Mucosa of gallbladder (tissue), 1 donor: ENCODE data around the gene GID4. TPM values are rescaled to one million over a fixed set of nuclear protein-coding genes. Genes with fewer than 3 reads are reported as not detected.

ENCODE experiments used
- DNase-seq: peaks from one replicate; pipeline ENCODE4 v3.0.0-alpha.2; 2020; ENCODE audit warnings: low spot score
- total RNA-seq: library from RNA; stranded (reverse); gene quantifications from one replicate; pipeline ENCODE4 v1.2.1, GENCODE V29; 2021
- donor health status: DM: no; HTN: no; CAD: no.

GID4 gene
- total RNA-seq, 1 donor from 2014 or later: 12.0 TPM

- no peak for DNase-seq
These were observed 62.6 kb downstream of the GID4 start for GRCh38 chr17:18101828-18102227.

- no peak for DNase-seq
These were observed 63.4 kb downstream of the GID4 start for GRCh38 chr17:18102640-18103039.

DNA sequence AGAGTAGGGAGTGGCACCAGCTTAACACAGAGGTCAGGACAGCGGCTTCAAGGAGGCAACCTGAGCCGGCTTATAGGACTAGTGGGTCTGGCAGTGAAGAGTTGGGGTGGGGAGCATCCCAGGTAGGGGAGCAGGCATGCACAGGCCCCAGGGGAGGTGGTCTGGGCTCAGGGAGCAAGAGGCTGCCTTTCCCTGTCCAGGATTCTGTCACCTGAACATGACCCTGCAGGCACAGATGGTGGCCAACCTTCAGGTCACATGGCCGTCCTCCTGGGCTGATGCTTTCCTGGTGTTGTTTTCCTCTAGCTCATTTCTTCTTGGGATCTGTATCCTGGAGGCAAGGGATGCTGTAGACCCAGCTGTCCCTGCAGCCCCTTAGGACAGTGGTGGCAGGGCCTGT lies 65.8 kb downstream of the GID4 start:
- DNase-seq: no peak

GRCh38 chr17:18105595-18105994 lies 66.4 kb downstream of the GID4 start:
- no peak for DNase-seq

- DNase-seq: no peak
These were observed 67.0 kb downstream of the GID4 start for GRCh38 chr17:18106211-18106610.

DNA sequence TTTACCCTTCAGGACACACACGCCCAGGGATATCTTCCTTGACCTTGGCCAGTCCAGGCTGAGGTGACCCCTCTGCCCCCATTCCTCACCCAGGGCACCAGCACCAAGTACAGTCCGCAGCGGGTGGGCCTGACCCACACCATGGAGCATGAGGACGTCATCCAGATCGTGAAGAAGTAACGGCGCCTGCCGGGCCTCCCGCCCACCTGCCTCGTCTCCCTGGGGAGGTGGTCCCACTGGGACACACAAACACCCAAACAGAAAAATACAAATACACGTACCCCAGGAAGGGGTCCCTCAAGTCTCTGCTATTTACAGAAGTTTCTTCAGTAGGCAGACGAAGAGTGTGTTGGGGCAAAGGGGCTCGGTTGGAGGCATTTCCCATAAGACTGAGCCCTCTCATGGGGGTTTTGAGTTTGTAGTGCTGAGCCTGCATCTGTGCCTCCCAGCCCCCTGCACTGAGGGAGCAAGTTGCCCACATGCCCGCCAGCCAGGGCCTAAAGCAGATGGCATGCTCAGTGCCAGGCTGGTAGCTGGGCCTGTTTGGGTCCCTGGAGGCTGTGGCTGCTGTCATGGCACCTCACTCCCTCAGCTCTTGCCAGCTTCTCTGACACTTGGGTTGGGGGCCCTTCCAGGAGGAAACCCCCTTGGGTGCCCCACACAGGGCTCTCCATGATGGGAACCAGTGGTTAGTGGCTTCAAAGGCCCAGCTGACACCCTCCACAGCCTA lies 68.0 kb downstream of the GID4 start:
- DNase-seq: no peak

DNA sequence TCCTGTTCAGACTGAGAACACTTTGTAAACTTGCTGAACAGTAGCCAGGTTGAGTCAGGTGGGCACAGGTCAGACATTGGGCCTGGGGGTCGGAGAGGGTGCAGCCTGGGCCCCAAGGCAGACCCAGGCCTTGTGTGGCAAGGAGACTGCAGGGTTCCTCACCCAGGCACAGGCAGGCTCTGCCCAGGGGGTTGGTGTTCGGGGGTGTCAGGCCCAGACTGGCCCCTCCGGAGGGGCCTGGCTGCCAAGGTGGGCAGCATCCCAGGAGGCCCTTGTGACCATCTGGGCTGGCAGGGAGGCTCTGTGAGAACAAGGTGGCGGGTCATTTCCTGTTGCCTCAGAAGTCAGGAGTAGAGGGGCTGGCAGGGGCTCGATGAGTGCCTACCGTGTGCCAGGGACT lies 68.8 kb downstream of the GID4 start:
- DNase-seq: no peak

DNA sequence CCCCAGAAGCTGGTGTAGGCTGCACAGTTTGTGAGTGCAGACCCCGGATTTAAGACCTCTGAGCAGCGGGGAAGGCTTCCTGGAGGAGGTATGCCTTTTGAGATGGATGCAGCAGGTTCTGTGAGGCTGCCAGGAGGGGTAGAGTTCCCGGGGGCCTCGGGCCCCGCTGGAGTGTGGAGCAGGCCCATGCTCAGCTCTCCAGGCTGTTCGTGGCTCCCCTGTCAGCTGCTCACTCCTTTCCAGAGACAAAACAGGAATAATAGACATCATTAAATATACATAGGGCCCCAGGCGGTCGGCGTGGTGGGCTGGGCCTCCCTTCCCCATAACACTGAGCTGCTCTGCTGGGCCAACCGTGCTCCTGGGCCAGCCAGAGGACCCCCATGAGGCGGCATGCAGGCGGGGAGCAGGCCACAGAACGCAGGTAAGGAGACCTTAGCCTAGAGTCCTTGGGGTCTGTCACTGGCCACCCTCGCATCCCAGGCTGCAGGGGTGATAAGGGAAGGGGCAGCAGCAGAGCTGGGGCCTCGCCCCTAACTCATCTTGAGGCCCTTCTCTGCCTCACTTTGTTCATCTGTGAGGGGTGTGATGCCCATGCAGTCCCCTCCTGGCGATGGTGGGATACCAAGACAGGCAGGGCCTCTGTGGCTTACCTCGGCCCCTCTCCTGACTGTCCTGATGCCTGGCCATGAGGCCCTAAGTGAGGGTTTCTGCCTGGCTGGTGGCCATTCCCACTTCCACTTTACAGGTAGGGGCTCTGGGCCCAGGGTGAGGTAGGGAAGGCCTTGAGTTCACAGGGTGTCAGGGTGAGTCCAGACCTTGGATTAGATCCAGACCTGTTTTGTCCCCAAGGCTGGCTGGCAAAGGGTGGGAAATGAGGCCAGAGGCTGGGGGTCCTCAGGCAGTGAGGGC lies 69.4 kb downstream of the GID4 start, which contains the start of gene MYO15A:
Gene MYO15A (plus strand): TSS at position 356 of the 912 bp plus-strand sequence. CDS start 10,045 bp downstream, outside the sequence.
- no peak for DNase-seq

DNA sequence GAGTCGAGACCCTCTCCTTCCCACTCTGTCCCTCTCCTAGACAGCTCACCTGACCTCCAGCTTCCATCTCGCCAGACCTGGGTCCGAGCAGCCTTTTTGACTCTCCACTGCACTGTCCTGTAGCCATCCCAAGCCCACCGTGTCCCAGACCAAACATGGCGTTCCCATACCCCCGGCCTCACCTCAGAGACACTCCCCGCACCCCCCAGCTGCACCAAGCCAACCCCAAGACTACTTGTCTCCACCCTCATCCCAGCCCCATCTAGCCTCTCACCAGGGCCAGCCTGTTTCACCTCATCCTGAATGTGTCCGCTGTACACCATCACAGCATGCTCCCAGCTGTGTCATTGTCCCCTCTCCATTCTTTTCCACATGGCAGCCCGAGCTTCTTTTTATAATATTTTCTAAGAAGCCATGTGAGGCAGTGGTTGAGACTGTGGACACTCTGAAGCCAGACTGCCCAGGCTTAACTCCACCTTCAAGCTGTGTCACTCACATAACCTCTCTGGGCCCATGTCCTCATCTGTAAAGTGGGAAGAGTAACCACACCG lies 70.8 kb downstream of the GID4 start:
- DNase-seq: no peak

- DNase-seq: no peak
These were observed 71.5 kb downstream of the GID4 start for GRCh38 chr17:18110636-18111145.

DNA sequence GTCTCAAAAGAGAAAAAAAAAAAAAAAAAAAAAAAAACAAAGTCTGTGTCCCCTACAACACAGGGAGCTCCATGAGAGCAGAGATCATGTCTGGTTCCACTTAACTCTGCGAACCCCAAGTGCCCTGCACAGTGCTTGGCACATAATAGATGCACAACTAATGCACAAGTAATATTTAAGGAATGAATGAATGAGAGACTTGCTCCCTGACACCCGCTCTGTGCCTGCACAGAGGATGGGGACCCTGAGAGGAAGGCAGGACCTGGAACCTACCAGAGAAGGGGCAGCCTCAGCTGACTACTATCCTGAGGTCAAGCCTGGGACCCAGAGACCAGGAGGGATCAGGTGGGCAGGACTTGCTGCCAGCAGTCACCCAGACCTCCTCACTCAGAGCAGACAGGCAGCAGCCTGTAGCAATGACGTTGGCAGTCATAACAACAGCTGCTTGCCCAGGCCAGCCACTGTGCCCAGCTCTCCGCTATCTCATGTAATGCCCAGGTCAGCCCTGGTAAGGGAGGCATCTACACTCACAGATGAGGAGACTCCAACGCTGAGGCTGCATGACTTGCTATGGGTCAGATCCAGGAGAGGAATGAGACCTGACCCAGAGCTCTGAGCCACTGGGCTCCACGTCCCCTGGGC lies 72.2 kb downstream of the GID4 start:
- no peak for DNase-seq

DNA sequence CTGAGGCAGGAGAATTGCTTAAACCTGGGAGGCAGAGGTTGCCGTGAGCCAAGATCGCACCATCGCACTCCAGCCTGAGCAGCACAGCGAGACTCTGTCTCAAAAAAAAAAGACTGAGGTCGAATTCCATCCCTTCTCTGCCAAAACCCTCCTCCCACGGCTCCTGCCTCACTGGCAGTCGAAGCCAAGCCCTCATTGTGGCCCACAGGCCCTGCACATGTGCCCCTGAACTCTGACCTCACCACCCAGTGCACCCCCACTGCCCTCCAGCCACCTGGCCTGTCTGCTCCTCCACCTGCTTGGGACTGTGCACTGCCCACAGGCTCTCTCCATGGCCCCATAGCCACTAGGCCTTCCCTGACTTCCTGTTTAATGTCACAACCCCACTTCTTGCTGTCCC lies 76.3 kb downstream of the GID4 start:
- no peak for DNase-seq

DNA sequence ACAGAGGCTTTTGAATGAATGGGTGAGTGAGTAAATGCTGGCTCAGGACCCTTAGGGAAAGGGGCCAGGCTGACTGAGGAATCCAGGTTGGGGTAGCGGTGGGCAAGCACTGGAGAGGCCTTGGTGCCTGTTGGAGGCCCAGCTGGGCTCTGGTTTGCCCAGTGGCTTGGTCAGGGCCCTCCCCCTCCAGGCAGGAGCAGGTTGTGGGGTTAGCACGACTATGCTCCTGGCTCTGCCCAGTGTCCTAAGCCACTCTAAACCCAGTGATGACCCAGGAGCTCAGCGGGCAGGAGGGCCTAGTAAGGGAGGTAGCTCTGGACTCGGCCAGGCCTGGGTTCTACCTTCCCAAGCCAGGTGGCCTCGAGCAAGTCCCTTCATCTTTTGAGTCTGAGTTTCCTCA lies 76.9 kb downstream of the GID4 start:
- no peak for DNase-seq

DNA sequence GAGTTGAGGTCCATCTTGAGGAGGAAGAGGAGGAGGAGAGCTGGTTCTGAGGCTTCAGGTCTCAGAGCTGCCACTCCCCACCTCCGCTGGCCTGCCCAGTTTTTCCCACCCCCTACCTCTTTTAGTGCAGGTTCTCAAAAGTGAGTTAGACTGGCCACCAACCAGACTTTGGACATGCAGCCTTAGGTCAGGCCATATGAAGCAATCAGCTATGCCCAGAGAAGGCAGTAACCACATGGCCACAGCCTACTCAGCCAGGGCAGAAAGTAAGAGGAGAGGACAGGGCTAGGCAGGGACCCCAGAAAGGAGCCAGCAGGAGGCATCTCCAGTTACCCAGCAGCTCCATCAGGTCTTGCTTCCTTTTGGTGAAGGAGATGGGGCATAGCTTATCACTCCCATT lies 78.3 kb downstream of the GID4 start:
- DNase-seq: no peak

Other genes with a start within 250 kb of the GID4 start
- gene SREBF1, start 202.4 kb upstream of the GID4 start, total RNA-seq: 129 TPM
- 81.3 TPM for gene TOM1L2, start 67.0 kb upstream of the GID4 start, total RNA-seq
- gene DRC3, start 66.5 kb upstream of the GID4 start, total RNA-seq: 6.7 TPM
- gene ATPAF2, start 240 bp upstream of the GID4 start, total RNA-seq: 37.6 TPM
- gene DRG2, start 48.5 kb downstream of the GID4 start, total RNA-seq: 36.4 TPM
- gene MYO15A, start 69.3 kb downstream of the GID4 start, total RNA-seq: 3.3 TPM
- gene ALKBH5, start 144.4 kb downstream of the GID4 start, total RNA-seq: 123 TPM
- 19.6 TPM for gene LLGL1, start 186.2 kb downstream of the GID4 start, total RNA-seq
- gene FLII, start 219.3 kb downstream of the GID4 start, total RNA-seq: 290 TPM
- 22.8 TPM for gene MIEF2, start 221.3 kb downstream of the GID4 start, total RNA-seq